PC-9 (cell line): ENCODE measurements around the gene ADCY2.

Experiments
- EZH2 ChIP-seq: fragments of 200-600 bp; sonication (generic); IDR thresholded peaks from 2 replicates; pipeline ENCODE4 v1.8.0; 2017; ENCODE audit warnings: antibody characterized with exemption, low read depth
- TF ChIP-seq, protein P1 (sequence below): fragments of 200-600 bp; sonication (generic); conservative IDR thresholded peaks from 2 replicates; pipeline ENCODE4 v1.6.1; 2017; ENCODE audit warnings: mixed run types, antibody characterized with exemption, mild to moderate bottlenecking, moderate library complexity

DNA sequence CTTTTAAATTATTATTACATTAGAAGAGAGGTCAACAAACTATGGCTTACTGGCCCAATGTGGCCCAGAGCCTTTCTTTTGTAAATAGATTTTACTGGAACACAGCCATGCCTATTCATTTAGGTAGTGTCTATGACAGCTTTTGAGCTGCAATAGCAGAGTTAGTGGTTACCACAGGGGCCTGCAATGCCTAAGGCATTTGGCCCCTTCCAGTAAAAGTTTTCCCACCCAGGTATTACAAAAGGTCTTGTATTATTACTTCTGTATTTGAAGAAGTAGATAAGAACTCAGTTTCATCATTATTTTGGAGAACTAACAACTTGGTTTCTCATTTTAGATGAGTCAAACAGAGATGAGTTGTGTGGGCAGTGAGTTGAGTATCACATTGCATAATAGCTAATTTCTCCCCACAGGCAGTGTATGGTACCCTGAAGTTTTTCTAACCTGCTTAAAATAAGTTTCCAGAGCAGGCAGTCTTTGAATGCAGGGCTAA is 482.5 kb downstream of the ADCY2 start:
- TF ChIP-seq, protein P1, sequence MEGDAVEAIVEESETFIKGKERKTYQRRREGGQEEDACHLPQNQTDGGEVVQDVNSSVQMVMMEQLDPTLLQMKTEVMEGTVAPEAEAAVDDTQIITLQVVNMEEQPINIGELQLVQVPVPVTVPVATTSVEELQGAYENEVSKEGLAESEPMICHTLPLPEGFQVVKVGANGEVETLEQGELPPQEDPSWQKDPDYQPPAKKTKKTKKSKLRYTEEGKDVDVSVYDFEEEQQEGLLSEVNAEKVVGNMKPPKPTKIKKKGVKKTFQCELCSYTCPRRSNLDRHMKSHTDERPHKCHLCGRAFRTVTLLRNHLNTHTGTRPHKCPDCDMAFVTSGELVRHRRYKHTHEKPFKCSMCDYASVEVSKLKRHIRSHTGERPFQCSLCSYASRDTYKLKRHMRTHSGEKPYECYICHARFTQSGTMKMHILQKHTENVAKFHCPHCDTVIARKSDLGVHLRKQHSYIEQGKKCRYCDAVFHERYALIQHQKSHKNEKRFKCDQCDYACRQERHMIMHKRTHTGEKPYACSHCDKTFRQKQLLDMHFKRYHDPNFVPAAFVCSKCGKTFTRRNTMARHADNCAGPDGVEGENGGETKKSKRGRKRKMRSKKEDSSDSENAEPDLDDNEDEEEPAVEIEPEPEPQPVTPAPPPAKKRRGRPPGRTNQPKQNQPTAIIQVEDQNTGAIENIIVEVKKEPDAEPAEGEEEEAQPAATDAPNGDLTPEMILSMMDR: no peak
- TF ChIP-seq EZH2: no peak
